Measurements from ENCODE around the gene QTRT2.

QTRT2 gene

GRCh38 chr3:114079761-114080160 is 23.2 kb downstream of the QTRT2 start:
- DNase-seq = no peak

DNA sequence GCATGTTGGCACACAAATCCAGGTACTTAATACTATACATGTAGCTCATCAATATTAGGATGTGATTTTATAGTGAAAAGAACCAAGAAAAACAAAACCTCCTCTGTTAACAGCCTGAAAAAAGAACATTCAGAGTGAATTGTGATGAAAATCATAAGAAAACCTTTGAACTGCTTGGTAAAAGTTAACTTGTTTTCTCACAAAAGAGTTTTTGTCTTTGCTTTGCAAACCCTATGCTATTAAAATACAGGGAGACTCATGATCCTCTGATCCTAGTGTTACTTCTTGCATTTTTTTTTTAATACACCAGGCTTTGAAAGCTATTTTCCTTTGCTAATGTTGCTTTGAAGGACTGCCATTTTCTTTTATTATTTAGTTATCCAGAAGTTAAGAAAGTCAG is 23.7 kb downstream of the QTRT2 start:
- DNase-seq = no peak

- no peak for DNase-seq
Observed at GRCh38 chr3:114081037-114081436, 24.5 kb downstream of the QTRT2 start.

DNA sequence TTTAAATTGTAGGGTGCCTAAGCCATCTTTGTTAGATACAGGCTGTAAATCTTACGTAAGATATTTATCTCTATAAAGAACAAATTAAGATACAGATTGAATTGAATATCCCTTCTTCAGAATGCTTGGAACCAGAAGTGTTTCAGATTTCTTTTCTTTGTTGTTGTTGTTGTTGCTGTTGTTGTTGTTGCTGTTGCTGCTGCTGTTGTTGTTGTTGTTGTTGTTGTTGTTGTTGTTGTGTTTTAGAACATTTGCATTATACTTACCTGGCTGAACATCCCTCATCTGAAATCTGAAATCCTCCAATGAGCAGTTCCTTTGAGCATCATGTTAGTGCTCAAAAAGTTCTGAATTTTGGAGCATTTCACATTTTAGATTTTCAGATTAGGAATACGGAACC is 26.6 kb downstream of the QTRT2 start:
- no peak for DNase-seq

- DNase-seq = no peak
Observed at GRCh38 chr3:114086356-114086755, 29.8 kb downstream of the QTRT2 start.

DNA sequence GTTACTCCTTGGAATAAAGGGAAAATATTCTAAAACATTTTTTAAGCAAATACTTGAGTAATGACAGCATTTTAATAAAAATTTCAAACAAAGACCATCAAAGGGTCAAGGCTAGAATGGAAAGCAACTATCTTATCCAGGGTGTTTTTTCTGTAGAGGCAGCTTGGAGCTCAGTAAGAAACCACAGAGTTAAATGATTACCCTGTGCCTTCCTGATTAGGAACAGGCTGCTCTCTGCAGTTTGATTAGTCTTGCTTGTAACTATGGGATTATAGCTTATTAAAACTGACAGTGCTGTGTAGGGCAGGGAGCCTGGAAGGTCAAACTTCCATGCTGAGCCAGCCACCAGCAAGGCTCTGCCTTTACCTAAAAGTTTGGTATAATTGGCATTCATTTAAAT is 33.1 kb downstream of the QTRT2 start:
- DNase-seq = no peak

- no peak for DNase-seq
Observed at GRCh38 chr3:114092151-114093015, 35.8 kb downstream of the QTRT2 start.

DNA sequence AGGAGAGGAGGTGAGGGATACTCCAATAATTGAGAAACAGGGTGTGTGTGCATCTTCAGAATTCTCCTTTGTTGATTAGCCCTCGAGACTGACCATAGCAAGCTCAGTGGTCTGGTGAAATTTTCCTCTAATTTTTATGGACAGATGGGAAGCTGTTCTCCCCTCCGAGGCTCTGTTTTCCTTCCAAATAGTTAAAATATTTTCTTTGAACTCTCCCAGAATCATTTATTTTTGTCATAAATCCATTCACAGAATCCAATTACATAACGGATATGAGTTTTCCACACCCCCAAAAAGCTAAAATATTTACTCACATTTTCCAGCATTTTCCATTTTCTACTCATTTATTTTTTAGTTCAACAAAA is 36.5 kb downstream of the QTRT2 start:
- DNase-seq = no peak

DNA sequence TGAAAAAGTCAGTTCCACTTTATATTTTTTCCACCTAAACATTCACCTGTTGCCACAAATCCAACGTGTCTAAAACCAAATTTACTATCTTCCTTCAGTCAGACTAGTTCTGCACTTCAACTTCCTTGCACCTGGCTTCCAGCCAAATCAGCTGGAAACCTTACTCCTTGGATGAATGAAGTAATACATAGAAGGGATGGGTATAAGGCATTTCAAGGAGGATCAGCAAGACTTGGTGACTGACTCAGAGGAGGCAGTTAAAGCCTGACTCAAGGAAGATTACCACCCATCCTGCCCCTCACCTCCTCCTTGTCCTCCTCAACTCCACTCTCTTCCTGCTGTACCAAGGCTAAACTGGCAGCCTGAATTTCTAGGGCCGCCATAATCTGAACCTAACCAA is 37.1 kb downstream of the QTRT2 start:
- peak; percentile 44 for DNase-seq

GRCh38 chr3:114095796-114096195 is 39.3 kb downstream of the QTRT2 start:
- no peak for DNase-seq

DNA sequence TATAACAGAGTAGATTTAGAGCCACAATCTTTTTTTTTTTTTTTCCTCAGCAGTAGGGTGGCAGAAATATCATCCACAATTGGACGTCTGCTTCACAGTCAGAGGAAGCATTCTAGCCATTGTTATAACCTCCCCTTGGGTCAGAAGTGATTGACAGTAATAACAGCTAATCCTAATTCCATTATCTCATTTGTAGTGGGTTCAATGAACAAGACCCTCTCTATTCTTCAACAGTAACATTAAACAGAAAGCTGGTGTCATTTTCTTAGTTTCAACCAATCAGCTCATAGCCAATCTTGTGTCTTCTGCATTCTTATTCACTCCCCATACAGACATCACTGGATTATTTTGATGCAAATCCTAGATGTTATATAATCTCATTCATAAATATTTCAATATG is 44.6 kb downstream of the QTRT2 start:
- peak; percentile 84 for DNase-seq

- no peak for DNase-seq
Observed at GRCh38 chr3:114103181-114103580, 46.6 kb downstream of the QTRT2 start.

DNA sequence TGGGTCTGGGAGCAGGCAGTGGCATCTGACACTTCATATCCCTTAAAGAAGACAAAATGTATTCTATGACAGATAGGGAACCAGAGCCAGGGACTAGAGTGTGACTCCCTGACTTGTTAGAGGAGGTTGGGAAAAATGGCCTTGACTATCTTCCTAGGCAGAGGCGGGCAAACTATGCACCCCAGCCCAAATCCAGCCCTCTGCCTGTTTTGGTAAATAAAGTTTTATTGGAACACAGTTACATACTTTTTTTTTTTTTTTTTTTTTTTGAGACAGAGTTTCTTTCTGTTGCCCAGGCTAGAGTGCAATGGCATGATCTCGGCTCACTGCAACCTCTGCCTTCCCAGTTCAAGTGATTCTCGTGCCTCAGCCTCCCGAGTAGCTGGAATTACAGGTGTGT is 47.3 kb downstream of the QTRT2 start:
- no peak for DNase-seq

- DNase-seq = no peak
Observed at GRCh38 chr3:114104414-114104813, 47.9 kb downstream of the QTRT2 start.

- no peak for DNase-seq
Observed at GRCh38 chr3:114108137-114108536, 51.6 kb downstream of the QTRT2 start.

DNA sequence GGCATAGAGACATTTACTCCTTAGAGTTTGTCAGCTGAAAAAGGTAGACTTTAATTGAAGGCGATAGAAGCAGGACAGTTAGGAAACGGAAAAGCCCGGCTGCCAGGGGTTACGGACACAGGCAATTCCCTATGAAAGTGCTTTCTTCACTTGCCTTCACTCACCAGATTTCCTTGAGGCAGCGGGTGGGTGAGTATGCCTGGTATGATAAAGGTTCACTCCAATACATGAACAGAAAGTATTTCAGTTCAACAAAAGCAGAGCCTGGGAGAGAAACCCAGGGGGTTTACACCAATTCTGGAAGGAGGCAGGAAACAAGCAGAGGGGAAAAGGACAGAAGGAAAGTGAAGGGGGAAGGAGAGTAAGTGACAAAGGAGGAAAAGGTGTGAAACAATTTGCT is 53.9 kb downstream of the QTRT2 start:
- DNase-seq = peak; percentile 27

DNA sequence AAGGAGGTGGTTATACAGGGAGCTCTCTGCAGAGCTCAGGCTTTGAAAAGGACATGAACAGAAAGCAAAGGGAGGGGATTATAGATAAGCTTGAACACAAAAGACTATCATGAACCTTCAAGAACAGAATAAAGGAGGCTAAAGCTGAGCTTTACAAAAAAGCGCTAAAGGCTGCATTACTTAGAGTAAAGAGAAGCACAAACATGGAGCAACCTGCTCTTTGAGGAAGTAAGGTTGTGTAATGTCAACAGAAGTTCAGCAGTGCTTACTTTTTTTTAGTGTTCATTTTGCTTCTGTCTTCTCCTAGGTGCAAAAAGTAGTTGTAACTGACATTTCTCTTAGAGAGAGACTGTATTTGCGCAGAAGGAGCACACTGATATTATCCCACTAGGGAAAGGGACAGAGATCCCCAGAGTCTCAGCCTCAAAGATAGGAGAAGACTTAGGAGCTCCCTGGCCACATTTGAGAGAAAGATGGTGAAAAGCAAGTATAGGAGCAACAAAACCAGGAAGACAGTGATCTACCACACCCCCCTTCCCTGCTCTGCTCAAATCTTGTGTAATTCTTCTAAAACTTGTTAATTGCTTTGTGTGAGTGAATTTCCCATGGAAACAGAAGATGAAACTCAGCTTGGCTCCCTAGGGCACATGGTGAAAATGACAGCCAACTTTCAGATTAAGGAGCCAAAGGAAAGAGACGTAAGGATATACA is 54.7 kb downstream of the QTRT2 start:
- no peak for DNase-seq

DNA sequence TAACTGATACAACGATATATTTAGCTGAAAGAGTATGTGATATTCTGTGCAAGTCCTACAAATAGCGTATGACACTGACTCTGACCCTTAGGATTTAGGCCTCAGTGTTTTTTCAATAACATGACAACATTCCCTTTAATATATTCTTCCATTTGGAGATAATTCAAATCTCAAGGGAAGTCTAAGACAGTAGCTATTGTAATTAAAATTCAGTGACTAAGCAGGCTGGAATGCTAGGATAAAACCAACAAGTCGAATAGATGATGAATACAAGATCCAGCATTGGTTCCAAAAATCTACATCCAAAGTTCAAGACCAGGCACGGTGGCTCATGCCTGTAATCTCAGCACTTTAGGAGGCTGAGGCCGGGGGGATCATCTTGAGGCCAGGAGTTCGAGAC is 56.2 kb downstream of the QTRT2 start:
- DNase-seq = no peak

DNA sequence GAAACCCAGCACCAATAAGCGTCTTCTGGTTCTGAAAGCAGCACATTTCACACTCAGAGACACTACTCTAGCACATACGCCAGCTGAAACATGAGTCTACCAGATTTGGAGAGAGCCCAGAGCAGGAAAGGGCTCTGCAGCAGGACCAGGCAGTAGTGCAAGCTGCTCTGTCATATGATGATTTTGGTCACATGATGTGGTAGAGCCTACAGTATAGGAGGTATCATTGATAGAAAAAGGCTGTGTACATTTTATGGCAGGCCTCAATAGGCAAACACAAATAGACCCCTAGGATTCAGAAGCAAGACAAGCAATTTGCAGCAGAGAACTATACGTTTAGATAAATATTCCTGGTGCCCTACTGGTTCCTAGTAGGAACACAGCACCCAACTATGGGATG is 58.2 kb downstream of the QTRT2 start:
- DNase-seq = no peak

GRCh38 chr3:114115143-114115542 is 58.6 kb downstream of the QTRT2 start:
- DNase-seq = no peak

GRCh38 chr3:114119776-114120175 is 63.2 kb downstream of the QTRT2 start:
- DNase-seq = no peak

GRCh38 chr3:114120211-114120610 is 63.7 kb downstream of the QTRT2 start:
- no peak for DNase-seq

DNA sequence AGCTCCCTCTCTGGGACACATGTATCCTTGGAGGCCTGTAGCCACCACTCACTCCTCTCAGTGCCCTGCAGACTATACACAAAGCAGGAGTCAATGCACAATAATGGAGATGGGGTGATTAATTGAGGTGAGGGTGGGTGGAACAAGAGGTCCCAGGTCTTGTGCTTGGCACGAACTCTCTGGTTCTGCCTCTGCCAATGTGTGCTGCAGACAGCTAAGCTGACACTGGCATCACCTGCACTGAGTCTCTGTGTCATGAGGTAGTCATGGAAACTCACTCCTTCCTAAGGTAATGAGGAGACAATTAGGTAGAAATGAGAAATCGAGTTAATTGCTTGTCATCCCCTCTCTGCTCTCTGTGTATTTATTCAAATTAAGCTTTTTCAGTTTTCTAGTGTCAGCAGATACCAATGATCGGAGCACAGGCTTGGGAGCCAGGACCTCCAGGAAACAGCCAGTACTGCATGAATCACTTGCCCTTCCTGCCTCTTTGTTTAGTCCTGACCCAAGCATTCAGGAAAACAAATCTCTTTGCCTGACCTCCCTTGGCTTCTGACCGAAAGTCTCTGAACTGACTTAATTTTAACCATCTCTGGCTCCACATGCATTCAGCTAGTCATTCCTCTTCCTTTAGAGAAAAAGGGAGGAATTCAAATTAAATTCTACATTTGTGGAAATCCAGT is 65.6 kb downstream of the QTRT2 start:
- no peak for DNase-seq

DNA sequence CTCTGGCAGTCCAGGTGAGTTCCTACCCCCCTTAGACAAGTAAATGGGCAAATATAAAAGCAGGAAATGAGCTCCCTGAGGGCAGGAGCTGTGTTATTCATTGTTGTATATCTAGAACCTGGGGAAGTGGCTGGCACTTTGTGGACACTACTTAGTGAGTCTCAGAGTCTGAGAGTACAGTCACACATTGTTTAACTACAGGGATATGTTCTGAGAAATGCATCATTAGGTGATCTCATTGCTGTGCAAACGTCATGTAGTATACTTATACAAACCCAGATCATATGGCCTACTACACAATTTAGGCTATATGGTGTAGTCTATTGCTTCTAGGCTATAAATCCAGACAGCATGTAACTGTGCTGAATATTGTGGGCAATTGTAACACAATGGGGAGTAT is 69.9 kb downstream of the QTRT2 start:
- DNase-seq = no peak

Data from eye (tissue), 1 donor.